Neuronal stem cell (in vitro differentiated cells): ENCODE measurements around the gene H2BK1.

Experiments
- DNase-seq: peaks from one replicate; pipeline ENCODE4 v3.0.0-alpha.2; 2013; ENCODE audit warnings: low spot score
- H2AFZ ChIP-seq: one replicate; pipeline ENCODE4 v1.6.1; 2013; ENCODE audit warnings: mild to moderate bottlenecking, low read length, inconsistent platforms
- H2AK5ac ChIP-seq: 2 replicates; pipeline ENCODE4 v1.6.1; 2013; ENCODE audit warnings: low read depth, mild to moderate bottlenecking, inconsistent platforms, low read length, moderate library complexity, mixed read lengths
- H2BK120ac ChIP-seq: 2 replicates; pipeline ENCODE4 v1.6.1; 2013; ENCODE audit warnings: low read depth, mild to moderate bottlenecking, inconsistent platforms, low read length, moderate library complexity, mixed read lengths
- H2BK12ac ChIP-seq: one replicate; pipeline ENCODE4 v1.6.1; 2013; ENCODE audit warnings: low read length, inconsistent platforms
- H2BK15ac ChIP-seq: 2 replicates; pipeline ENCODE4 v1.6.1; 2013; ENCODE audit warnings: mild to moderate bottlenecking, low read length, inconsistent platforms, mixed read lengths
- H2BK5ac ChIP-seq: one replicate; pipeline ENCODE4 v1.6.1; 2013; ENCODE audit warnings: inconsistent platforms, mild to moderate bottlenecking, low read length, moderate library complexity
- H3K14ac ChIP-seq: one replicate; pipeline ENCODE4 v1.6.1; 2013; ENCODE audit warnings: low read length, inconsistent platforms
- H3K18ac ChIP-seq: 2 replicates; pipeline ENCODE4 v1.6.1; 2013; ENCODE audit warnings: low read length, inconsistent platforms
- H3K23ac ChIP-seq: 2 replicates; pipeline ENCODE4 v1.6.1; 2013; ENCODE audit warnings: low read depth, mild to moderate bottlenecking, mixed read lengths, low read length, inconsistent platforms; ENCODE audit not compliant: poor library complexity
- H3K27ac ChIP-seq: replicated peaks from 3 replicates; pipeline ENCODE4 v1.5.1; 2013; ENCODE audit warnings: low read length, inconsistent platforms
- H3K27me3 ChIP-seq, 3 experiments: 2 replicates each; pipeline ENCODE4 v1.6.1; 2013; ENCODE audit warnings: low read length in 3 of 3, mild to moderate bottlenecking in 2 of 3, inconsistent platforms in 1 of 3, low read depth in 1 of 3, mixed read lengths in 1 of 3, moderate library complexity in 1 of 3; ENCODE audit not compliant: control insufficient read depth in 3 of 3, insufficient read depth in 3 of 3
- H3K36me3 ChIP-seq, 2 donors: replicated peaks in 1 of 2; 2 replicates each; pipeline ENCODE4 v1.6.1; 2013; ENCODE audit warnings: low read length in 2 of 2; ENCODE audit not compliant: control insufficient read depth in 2 of 2, insufficient read depth in 2 of 2
- H3K4ac ChIP-seq: 2 replicates; pipeline ENCODE4 v1.6.1; 2013; ENCODE audit warnings: inconsistent platforms, mild to moderate bottlenecking, low read length, moderate library complexity
- H3K4me1 ChIP-seq, 2 donors: 1 replicate in 1 of 2; 2 replicates in 1 of 2; pipeline ENCODE4 v1.6.1; 2013; ENCODE audit warnings: low read length in 2 of 2, low read depth in 1 of 2; ENCODE audit not compliant: control insufficient read depth in 2 of 2, insufficient read depth in 1 of 2
- H3K4me2 ChIP-seq: one replicate; pipeline ENCODE4 v1.6.1; 2013; ENCODE audit warnings: mild to moderate bottlenecking, low read length, inconsistent platforms; ENCODE audit not compliant: insufficient read depth, poor library complexity, severe bottlenecking
- H3K4me3 ChIP-seq, 2 donors: 2 replicates each; pipeline ENCODE4 v1.5.1; 2013; ENCODE audit warnings: low read length in 2 of 2, mild to moderate bottlenecking in 2 of 2, inconsistent platforms in 1 of 2, moderate library complexity in 1 of 2
- H3K79me1 ChIP-seq: one replicate; pipeline ENCODE4 v1.6.1; 2013; ENCODE audit warnings: low read depth, mild to moderate bottlenecking, inconsistent platforms, low read length, moderate library complexity
- H3K9ac ChIP-seq: one replicate; pipeline ENCODE4 v1.6.1; 2013; ENCODE audit warnings: mild to moderate bottlenecking, low read depth, low read length, inconsistent platforms; ENCODE audit not compliant: poor library complexity
- H3K9me3 ChIP-seq, 2 donors: replicated peaks in 1 of 2; 2 replicates each; pipeline versions ENCODE3 to v1.6.1; 2013; ENCODE audit warnings: low read length in 2 of 2, mild to moderate bottlenecking in 2 of 2, inconsistent platforms in 1 of 2, low read depth in 1 of 2, mixed read lengths in 1 of 2, moderate library complexity in 1 of 2; ENCODE audit not compliant: control insufficient read depth in 2 of 2, insufficient read depth in 1 of 2
- H4K8ac ChIP-seq: one replicate; pipeline ENCODE4 v1.6.1; 2013; ENCODE audit warnings: low read depth, mild to moderate bottlenecking, inconsistent platforms, low read length, moderate library complexity
- H4K91ac ChIP-seq: one replicate; pipeline ENCODE4 v1.6.1; 2013; ENCODE audit warnings: low read length, low read depth, mild to moderate bottlenecking, inconsistent platforms; ENCODE audit not compliant: poor library complexity
- WGBS, 2 donors: extraction: QIAGEN DNeasy Blood & Tissue Kit; methylation state at CpG; one replicate each; pipeline ENCODE4 v1.1.7; 2013; ENCODE audit warnings: missing lambda C conversion rate in 2 of 2, mixed read lengths in 1 of 2; ENCODE audit not compliant: insufficient read length in 2 of 2, insufficient replicate concordance in 1 of 2; ENCODE audit errors: extremely low coverage in 2 of 2; 5-methylcytosine and 5-hydroxymethylcytosine counted together

H2BK1 gene

GRCh38 chr7:151236406-151236805 is 26.1 kb upstream of the H2BK1 start:
- H2AFZ ChIP-seq = no peak overlapping the region
- peaks cover 19% of the 10 kb centered on the region for H3K79me1 ChIP-seq
- no peak overlapping the region for H3K4ac ChIP-seq
- no peak overlapping the region for H2BK15ac ChIP-seq
- no peak overlapping the region for H3K14ac ChIP-seq
- H3K23ac ChIP-seq = no peak overlapping the region
- no peak overlapping the region for H2BK12ac ChIP-seq
- H2AK5ac ChIP-seq = no peak overlapping the region
- no peak overlapping the region for H3K4me2 ChIP-seq
- peak overlapping the region in 1 of 2 donors; percentile 24 for H3K4me3 ChIP-seq
- no peaks in the 10 kb centered on the region for H3K9me3 ChIP-seq
- no CpG with 5 or more reads among the region's 13 CpGs for WGBS, 2 donors
- H2BK120ac ChIP-seq = no peak overlapping the region
- no peak overlapping the region for H3K18ac ChIP-seq
- H2BK5ac ChIP-seq = no peak overlapping the region
- peaks cover 5 to 9% of the 10 kb centered on the region in 2 donors for H3K4me1 ChIP-seq
- no peak overlapping the region for H3K9ac ChIP-seq
- H3K27me3 ChIP-seq = no peaks in the 10 kb centered on the region
- H3K36me3 ChIP-seq = peaks cover 33 to 72% of the 10 kb centered on the region in 2 donors
- no peak for DNase-seq
- no peak overlapping the region for H4K8ac ChIP-seq
- no peak overlapping the region for H4K91ac ChIP-seq
- H3K27ac ChIP-seq = no peak overlapping the region

- Histone ChIP-seq H4K91ac (no peak overlapping the region), H3K9ac (no peak overlapping the region), H2AK5ac (no peak overlapping the region), H2BK5ac (no peak overlapping the region), H2AFZ (no peak overlapping the region), H2BK15ac (no peak overlapping the region), H3K79me1 (peaks cover 19% of the 10 kb centered on the region), H3K14ac (no peak overlapping the region), H2BK12ac (no peak overlapping the region), H3K23ac (no peak overlapping the region), H3K4ac (no peak overlapping the region), H3K27ac (no peak overlapping the region), H3K4me2 (no peak overlapping the region), H3K36me3 (peaks cover 30 to 60% of the 10 kb centered on the region in 2 donors), H3K9me3 (no peaks in the 10 kb centered on the region), H2BK120ac (no peak overlapping the region), H3K27me3 (no peaks in the 10 kb centered on the region), H3K4me1 (peaks cover 6 to 9% of the 10 kb centered on the region in 2 donors), H4K8ac (no peak overlapping the region), H3K18ac (no peak overlapping the region), H3K4me3 (no peak overlapping the region)
- DNase-seq = no peak
- WGBS, 2 donors = no CpG with 5 or more reads among the region's 28 CpGs
Observed at GRCh38 chr7:151235091-151235787, 25.0 kb upstream of the H2BK1 start.

- Histone ChIP-seq H2BK12ac (no peak overlapping the region), H3K9me3 (no peaks in the 10 kb centered on the region), H3K23ac (no peak overlapping the region), H4K91ac (no peak overlapping the region), H4K8ac (no peak overlapping the region), H3K9ac (no peak overlapping the region), H2AFZ (no peak overlapping the region), H3K18ac (no peak overlapping the region), H3K14ac (no peak overlapping the region), H2AK5ac (no peak overlapping the region), H3K4me1 (peaks cover 6 to 9% of the 10 kb centered on the region in 2 donors), H3K4me2 (peak overlapping the region; percentile 96), H2BK120ac (no peak overlapping the region), H3K27ac (no peak overlapping the region), H3K79me1 (peaks cover 16% of the 10 kb centered on the region), H2BK15ac (no peak overlapping the region), H3K4ac (no peak overlapping the region), H3K27me3 (no peaks in the 10 kb centered on the region), H3K4me3 (peak overlapping the region in 1 of 2 donors; percentile 65), H2BK5ac (no peak overlapping the region), H3K36me3 (peaks cover 24 to 46% of the 10 kb centered on the region in 2 donors)
- no peak for DNase-seq
- no CpG with 5 or more reads among the region's 9 CpGs for WGBS, 2 donors
Observed at GRCh38 chr7:151233804-151234203, 23.5 kb upstream of the H2BK1 start.

GRCh38 chr7:151232917-151233701 is 22.8 kb upstream of the H2BK1 start:
- peak overlapping the region; percentile 4 for H2BK5ac ChIP-seq
- no peak overlapping the region for H4K8ac ChIP-seq
- H3K14ac ChIP-seq = peak overlapping the region; percentile 58
- peaks cover 22 to 39% of the 10 kb centered on the region in 2 donors for H3K36me3 ChIP-seq
- peak overlapping the region; percentile 86 for H3K9ac ChIP-seq
- peaks cover 9 to 10% of the 10 kb centered on the region in 2 donors for H3K4me1 ChIP-seq
- H3K79me1 ChIP-seq = peaks cover 16% of the 10 kb centered on the region
- H3K4me3 ChIP-seq = peak overlapping the region; percentile 65 to 89
- no peak for DNase-seq
- no peaks in the 10 kb centered on the region for H3K27me3 ChIP-seq
- H2AK5ac ChIP-seq = peak overlapping the region; percentile 95
- no peak overlapping the region for H4K91ac ChIP-seq
- no peaks in the 10 kb centered on the region for H3K9me3 ChIP-seq
- H2BK15ac ChIP-seq = peak overlapping the region; percentile 3
- no CpG with 5 or more reads among the region's 36 CpGs for WGBS, 2 donors
- no peak overlapping the region for H2BK12ac ChIP-seq
- peak overlapping the region; percentile 84 for H2AFZ ChIP-seq
- peak overlapping the region; percentile 96 for H3K4me2 ChIP-seq
- peak overlapping the region; percentile 80 for H3K18ac ChIP-seq
- H3K23ac ChIP-seq = peak overlapping the region; percentile 99
- H2BK120ac ChIP-seq = no peak overlapping the region
- no peak overlapping the region for H3K27ac ChIP-seq
- no peak overlapping the region for H3K4ac ChIP-seq
